ENCODE measurements around the gene KRTAP2-2.
"Not testable (repeated sequence)": the region's sequence is repeated elsewhere in the genome, so short reads cannot be mapped to it uniquely, and the experiment has no call there.

KRTAP2-2 gene

DNA sequence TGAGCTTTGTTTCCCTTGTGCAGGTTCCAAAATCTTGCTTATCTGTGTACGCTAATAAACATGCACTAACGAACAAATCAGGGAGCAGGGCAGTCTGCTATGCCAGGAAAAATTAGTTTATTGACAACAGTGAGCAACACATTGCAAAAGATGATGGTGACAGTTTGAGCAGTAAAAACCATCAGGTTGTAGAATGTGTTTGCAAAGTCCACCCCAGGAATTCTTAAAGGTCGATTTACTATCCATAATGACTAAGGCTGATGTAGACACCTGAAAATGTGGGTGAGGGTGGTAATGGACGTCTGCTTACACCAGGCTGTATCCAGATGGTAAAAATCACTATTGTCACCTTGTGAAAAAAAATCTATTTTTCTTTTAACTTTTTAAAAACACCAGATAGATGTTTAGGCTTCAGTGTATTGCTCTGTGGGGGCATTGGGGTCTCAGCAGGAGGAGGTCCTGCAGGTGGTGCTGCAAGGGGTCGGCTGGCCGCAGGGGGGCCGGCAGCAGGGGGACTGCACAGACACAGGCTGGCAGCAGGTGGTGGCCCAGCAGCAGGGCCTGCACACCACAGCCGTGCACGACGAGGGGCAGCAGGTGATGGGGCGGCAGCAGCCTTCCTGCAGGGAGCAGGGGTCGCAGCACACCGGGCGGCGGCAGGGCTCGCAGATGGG is 10.1 kb upstream of the KRTAP2-2 start:
- DNase-seq (ENCODE audit: low read depth, low spot score) = not testable (repeated sequence)

DNA sequence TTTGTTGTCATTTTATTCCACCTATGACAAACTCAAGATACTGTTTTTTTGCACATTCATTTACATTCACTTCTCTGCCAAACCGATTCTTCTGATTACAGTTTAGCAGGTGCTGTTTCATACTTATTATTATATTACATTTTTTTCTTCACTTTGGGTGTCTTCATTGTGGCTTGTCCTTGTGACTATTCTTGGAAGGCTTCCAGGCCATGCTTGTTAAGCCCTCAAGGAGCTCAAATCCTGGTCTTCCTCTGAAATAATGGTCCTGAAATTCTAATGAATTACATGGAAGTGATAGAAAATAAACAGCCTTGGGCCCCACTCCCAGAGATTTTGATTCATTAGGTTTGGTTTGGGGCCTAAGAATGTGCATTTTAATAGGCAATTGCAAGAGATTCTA is 9.3 kb upstream of the KRTAP2-2 start:
- DNase-seq (ENCODE audit: low read depth, low spot score) = no peak

DNA sequence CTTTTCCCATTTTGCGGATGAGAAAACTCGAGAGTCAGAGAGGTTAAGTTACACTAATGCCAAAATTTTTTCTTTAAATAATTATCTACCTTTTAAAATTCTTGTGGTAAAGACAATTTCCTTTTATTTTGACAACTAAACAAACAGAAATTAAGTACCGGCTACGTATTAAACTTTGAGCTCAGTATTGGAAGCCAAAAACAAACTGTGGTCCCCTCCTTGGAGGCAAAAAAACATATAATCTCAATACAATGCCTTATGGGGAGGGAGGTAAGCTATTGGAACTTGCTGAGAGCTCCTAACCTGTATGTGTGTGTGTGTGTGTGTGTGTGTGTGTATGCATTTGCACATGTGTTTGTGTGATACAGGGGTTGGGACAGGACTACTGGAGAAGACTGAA is 8.4 kb upstream of the KRTAP2-2 start:
- DNase-seq (ENCODE audit: low read depth, low spot score) = no peak

DNA sequence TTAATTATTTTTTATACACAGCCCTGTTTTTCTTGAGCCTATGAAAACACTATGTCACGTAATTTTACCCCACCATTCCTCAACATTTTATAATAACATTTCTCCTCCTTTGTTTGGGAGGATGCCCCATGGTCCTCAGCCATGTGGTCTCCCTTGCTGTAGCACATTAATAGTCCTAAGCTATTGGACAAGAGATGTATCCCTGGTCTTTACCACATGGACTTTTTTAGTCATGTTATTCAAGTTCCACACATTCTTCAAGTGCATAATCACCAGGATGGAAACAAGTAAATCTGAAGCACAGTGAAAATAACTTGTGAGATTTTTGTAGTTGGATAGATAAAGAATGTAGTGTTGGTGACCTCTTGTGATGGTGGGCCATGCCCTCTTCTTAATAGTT is 6.9 kb upstream of the KRTAP2-2 start:
- DNase-seq (ENCODE audit: low read depth, low spot score) = no peak

DNA sequence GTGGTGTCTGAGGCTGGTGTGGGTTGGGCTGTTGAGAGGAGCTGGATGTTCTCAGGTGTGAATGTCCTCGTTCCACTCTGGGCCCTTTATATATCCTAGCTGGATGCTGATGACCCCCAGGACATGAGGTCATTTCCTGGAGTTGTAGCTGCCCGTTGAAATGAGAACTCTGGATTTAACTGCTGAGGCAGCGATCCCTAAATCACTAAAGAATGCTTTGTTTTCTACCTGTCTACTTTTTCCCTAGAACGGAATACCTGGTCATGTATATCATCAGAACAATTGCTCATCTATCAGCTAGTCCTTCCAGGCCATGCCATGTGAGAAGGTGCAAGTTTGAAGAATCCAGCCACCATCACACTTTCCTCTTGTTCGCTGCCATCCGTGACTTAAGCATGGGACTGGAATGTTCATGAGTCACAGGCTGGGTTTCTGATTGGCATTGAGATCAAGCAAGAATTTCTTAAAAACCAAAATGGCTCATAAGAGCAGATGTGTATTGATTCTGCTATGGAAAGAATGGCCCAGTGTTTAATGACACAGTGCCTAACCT is 5.1 kb upstream of the KRTAP2-2 start, which contains the start of gene KRTAP2-3:
KRTAP2-3 (minus strand) TSS at position 63 of the 553 bp plus-strand sequence. CDS start 64 bp downstream, outside the sequence.
- DNase-seq (ENCODE audit: low read depth, low spot score) = no peak

DNA sequence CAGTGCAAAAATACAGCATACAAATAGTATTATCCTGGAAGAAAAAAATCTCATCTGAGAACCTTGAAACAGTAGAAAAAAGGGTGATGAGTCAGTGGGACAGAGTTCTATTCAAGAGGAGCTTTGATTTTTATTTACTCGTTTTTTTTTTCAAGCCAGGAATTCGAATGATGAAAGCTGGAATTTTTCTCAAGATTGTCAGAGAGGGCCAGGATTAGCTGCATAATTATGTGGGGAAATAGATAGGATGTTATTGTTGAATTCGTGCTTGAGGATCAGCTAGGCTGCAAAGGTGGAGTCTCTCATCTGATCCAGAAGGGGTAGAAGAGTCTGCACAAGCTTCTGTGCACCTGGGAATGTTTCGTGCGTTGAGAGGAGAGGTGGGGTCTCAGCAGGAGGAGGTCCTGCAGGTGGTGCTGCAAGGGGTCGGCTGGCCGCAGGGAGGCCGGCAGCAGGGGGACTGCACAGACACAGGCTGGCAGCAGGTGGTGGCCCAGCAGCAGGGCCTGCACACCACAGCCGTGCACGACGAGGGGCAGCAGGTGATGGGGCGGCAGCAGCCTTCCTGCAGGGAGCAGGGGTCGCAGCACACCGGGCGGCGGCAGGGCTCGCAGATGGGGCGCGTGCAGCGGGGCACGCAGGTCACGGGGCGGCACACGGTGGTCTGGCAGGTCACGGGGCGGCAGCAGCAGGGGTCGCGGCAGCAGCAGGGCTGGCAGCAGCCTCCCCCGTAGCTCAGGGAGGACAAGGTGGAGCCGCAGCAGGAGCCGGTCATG is 4.4 kb upstream of the KRTAP2-2 start:
- DNase-seq (ENCODE audit: low read depth, low spot score) = not testable (repeated sequence)

DNA sequence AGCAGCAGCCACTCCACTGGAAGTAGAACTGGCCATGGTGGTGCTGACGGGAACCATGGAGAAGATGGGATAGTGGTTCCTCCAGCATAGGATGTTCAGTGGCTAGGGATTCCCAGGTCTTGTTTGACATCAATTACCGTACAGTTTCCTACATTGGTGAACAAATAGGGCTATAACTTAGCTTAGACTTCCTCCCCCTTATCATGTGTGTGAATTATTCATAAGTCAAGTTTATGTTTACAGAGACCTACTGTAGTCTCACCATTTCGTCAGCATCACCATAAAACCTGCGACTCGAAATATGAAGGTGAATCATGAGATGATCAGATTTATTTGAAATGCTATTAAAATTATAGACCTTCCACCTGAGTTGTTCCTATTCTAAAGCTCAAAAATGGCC is 3.7 kb upstream of the KRTAP2-2 start:
- no peak for DNase-seq (ENCODE audit: low read depth, low spot score)

DNA sequence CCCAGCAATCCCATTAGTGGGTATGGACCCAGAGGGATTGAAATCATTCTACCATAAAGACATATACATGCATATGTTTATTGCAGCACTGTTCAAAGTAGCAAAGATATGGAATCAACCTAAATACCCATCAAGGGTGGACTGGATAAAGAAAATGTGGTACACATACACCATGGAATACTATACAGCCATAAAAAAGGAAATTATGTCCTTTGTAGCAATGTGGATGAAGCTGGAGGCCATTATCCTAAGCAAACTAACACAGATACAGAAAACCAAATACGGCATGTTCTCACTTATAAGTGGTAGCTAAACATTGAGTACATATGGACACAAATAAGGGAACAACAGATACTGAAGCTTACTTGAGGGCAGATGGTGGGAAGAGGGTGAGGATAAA is 2.5 kb upstream of the KRTAP2-2 start:
- no peak for DNase-seq (ENCODE audit: low read depth, low spot score)

DNA sequence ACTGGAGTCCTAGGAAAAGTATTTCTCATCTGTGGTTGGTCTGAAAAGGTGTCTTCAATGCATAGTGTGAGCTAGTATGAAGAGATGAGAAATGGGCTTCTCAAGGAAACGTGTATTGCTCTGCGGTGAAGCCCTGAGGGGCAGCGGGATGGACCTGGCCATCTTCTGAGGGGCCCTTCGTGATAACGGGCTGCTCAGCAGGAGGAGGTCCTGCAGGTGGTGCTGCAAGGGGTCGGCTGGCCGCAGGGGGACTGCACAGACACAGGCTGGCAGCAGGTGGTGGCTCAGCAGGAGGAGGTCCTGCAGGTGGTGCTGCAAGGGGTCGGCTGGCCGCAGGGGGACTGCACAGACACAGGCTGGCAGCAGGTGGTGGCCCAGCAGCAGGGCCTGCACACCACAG is 474 bp downstream of the KRTAP2-2 start:
- not testable (repeated sequence) for DNase-seq (ENCODE audit: low read depth, low spot score)

DNA sequence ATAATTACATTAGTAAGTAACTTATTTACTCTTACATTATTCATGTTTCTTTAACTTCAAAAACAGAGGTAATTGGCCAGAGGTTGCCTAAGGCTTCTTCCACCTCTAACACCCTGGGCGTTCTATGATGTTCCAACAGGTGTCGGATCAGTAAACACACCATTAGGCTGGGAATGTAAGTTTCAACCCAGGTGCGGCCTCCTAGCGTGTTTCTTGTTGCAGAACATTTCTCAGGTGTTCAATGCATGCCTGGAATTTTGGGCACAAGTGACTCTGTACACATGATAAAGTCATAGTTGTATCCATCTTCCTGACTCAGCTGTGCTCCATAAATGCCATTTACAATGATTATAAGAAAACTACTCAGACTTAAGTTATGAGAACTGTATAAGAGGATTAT is 1.0 kb downstream of the KRTAP2-2 start:
- no peak for DNase-seq (ENCODE audit: low read depth, low spot score)

DNA sequence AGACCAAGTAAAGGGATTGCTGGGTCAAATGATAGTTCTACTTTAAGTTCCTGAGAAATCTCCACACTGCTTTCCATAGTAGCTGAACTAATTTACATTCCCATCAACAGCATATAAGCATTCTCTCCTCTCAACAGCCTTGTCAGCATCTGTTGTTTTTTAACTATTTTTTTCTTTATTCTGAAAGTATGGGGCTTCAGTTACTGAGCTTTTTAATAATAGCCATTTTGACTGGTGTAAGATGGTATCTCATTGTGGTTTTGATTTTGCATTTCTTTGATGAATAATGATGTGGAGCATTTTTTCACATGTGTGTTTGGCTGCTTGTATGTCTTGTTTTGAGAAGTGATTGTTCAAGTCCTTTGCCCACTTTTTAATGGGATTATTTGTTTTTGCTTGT is 2.5 kb downstream of the KRTAP2-2 start:
- no peak for DNase-seq (ENCODE audit: low read depth, low spot score)

DNA sequence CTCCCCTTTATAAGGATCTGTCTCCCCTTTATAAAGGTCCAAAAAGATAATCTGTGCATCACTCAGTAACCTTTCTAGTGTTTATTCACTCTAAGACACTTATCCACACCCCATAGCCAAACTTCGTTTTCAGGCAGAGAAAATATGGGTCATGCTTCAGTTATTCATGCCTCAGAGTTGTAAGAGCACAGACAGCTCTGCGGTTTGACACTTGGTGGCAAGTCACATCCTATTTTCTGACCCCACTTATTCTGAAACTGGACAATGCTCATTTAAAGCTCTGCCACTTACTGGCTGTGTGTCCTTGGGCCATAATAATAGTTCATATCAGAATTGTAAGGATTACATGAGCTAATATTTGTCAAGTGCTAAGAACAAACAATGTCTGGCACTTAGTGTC is 5.9 kb downstream of the KRTAP2-2 start:
- DNase-seq (ENCODE audit: low read depth, low spot score) = no peak

DNA sequence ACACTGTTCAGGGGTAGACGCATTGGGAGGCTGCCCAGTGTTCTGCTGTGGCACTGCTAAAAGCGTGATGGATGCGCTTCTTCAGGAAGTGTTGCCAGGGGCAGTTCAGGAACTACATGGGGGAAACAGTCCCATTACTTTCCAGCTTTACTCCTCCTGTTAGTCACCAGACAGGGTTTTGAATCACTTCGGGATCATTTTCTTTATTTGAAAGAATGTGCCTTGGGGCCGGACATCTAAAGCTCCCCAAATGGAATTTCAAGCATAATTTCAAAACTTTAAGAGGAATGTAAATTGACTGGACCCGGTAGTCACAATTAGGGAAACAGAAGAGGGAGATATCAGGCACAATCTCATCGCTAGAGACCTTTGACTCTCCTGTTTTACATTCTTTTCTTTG is 6.6 kb downstream of the KRTAP2-2 start:
- peak; percentile 71 for DNase-seq (ENCODE audit: low read depth, low spot score)

DNA sequence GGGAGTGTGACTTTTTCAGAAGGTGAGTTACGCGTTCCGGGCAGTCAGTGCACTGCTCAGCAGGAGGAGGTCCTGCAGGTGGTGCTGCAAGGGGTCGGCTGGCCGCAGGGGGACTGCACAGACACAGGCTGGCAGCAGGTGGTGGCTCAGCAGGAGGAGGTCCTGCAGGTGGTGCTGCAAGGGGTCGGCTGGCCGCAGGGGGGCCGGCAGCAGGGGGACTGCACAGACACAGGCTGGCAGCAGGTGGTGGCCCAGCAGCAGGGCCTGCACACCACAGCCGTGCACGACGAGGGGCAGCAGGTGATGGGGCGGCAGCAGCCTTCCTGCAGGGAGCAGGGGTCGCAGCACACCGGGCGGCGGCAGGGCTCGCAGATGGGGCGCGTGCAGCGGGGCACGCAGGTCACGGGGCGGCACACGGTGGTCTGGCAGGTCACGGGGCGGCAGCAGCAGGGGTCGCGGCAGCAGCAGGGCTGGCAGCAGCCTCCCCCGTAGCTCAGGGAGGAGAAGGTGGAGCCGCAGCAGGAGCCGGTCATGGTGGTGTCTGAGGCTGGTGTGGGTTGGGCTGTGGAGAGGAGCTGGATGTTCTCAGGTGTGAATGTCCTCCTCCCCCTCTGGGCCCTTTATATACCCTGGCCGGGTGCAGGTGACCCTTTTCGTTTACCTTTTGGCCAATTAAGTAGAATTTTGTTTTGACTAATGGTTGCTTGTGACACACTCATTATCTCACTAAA is 8.1 kb downstream of the KRTAP2-2 start, which contains the start of gene KRTAP2-1:
KRTAP2-1 (minus strand) TSS at position 582 of the 731 bp plus-strand sequence; CDS start at position 533, 49 bp downstream.
- not testable (repeated sequence) for DNase-seq (ENCODE audit: low read depth, low spot score)

DNA sequence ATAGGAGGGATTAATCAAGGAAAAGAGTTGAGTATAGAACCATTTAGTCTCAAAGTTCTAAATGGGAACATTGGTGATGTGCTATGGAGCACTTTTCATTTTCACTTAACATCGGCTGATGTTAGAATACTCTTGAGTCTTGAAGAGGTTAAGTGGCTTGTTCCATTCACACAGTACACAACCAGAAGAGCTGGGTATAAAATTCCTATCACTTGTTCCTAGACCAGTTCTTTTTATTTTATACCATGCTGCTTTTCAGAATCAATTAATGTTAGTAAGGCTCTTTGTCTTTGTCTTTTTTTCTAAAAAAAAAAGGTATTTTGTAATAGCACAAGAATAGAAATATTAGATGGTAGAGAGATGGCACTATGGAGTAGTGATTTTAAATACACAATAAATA is 12.1 kb downstream of the KRTAP2-2 start:
- no peak for DNase-seq (ENCODE audit: low read depth, low spot score)

DNA sequence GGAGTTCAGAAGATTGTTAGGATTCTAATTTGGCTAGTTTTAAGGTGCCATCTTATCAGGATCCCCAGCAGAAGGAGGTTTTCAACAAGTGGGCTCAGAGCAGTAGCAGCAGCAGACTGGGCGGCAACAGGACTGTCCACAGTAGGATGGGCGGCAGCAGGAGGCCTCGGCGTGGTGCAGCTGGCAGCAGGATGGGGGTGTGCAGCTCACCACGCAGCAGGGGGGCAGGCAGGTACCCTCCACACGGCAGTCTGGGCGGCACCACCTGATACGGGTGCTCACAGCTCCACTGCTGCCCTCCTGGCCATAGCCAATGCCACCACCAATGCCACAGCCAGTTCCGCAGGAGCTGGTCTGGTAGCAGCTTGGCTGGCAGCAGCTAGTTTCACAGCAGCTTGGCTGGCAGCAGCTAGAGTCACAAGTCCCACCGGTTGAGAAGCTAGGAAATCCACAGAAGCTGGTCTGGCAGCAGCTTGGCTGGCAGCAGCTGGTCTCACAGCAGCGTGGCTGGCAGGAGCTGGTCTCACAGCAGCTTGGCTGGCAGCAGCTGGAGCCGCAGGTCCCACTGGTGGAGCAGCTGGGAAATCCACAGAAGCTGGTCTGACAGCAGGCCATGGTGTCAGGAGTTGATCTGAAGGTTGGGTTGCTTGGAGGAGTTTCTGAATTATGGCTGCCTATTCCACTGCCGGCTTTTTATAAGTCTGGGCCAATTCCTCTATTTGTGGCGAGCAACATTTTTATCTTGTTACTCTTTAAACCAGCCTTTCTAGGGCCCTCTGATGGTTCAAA is 14.1 kb downstream of the KRTAP2-2 start, which contains the start of gene KRTAP1-1:
KRTAP1-1 (minus strand) TSS at position 668 of the 789 bp plus-strand sequence; CDS start at position 615, 53 bp downstream.
- DNase-seq (ENCODE audit: low read depth, low spot score) = not testable (repeated sequence)

DNA sequence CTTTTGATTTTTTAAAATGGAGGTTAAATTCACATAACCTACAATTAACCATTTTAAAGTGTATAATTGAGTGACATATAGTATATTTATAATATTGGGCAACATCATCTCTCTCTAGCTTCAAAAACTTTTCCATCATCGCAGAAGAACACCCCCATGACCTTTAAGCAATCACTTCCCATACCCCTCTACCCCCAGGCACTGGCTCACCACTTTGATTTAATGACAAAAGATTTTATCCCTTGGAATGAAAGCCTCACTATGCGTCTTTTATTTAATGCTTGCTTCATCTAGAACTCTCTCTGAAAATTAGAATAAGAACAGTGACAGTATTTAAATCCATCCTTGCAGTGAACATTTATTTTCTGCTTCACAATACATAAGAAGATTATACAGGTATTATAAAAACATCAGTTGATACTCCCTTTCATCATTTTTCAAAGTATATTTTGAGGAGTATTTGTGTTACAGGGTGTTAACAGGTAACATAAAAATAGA is 17.1 kb downstream of the KRTAP2-2 start:
- no peak for DNase-seq (ENCODE audit: low read depth, low spot score)

DNA sequence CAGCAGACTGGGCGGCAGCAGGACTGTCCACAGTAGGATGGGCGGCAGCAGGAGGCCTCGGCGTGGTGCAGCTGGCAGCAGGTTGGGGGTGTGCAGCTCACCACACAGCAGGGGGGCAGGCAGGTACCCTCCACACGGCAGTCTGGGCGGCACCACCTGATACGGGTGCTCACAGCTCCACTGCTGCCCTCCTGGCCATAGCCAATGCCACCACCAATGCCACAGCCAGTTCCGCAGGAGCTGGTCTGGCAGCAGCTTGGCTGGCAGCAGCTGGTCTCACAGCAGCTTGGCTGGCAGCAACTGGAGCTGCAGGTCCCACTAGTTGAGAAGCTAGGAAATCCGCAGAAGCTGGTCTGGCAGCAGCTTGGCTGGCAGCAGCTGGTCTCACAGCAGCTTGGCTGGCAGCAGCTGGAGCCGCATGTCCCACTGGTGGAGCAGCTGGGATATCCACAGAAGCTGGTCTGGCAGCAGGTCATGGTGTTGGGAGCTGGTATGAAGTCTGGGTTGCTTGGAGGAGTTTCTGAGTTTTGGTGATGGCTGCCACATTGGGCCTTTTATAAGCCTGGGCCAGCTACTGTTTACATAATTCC is 20.6 kb downstream of the KRTAP2-2 start, which contains the start of gene KRTAP1-3:
KRTAP1-3 (minus strand) TSS at position 529 of the 590 bp plus-strand sequence; CDS start at position 476, 53 bp downstream.
- not testable (repeated sequence) for DNase-seq (ENCODE audit: low read depth, low spot score)

DNA sequence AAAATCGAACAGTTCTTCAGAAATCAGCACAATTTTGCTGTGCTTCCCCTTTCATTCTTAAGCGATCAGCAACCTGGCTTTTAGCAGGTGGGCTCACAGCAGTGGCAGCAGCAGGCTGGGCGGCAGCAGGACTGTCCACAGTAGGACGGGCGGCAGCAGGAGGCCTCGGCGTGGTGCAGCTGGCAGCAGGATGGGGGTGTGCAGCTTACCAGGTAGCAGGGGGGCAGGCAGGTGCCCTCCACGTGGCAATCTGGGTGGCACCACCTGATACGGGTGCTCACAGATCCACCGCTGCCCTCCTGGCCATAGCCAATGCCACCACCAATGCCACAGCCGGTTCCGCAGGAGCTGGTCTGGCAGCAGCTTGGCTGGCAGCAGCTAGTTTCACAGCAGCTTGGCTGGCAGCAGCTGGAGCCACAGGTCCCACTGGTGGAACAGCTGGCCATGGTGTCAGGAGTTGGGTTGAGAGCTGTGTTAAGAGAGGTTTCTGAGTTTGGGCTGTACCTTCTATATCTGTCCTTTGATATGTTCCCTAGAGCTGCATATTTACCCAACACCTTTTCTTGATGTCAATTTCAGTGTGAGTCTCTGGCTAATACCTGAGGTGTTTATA is 25.3 kb downstream of the KRTAP2-2 start, which contains the start of gene KRTAP1-4:
KRTAP1-4 (minus strand) TSS at position 563 of the 613 bp plus-strand sequence; CDS start at position 446, 117 bp downstream.
- DNase-seq (ENCODE audit: low read depth, low spot score) = no peak
